Measurements from ENCODE around the gene TSEN2. TPM values are rescaled to one million over a fixed set of nuclear protein-coding genes. Genes with fewer than 3 reads are reported as not detected.

Gene TSEN2
- total RNA-seq, 1 experiment from 2014 or later: 22.0 TPM

DNA sequence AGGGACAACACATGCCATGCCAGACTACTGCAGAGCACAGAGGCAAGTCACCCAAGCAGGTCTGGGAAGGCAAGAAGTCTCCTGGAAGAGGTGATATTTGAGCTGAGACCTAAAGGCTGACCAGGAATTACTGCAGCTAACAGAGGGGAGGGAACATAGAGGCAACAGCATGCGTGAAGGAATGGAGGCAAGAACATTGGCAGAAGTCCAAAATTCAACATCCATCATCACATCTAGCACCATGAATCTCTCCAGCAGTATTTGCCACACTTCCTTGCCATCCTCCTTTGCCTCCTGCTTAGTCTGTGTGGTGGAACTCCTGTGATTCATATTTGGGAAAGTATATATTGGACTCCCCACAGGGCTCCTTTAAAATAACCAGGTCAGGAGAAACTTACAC lies 870 bp upstream of the TSEN2 start:
- TF ChIP-seq SIN3A (IDR thresholded peaks at IDR 0.05; ENCODE audit: borderline replicate concordance, insufficient read depth, low read depth, low read length) (no peak), TCF7L2 (IDR thresholded peaks at IDR 0.05; ENCODE audit: low read depth, low read length) (no peak), POLR2AphosphoS5 (IDR thresholded peaks at IDR 0.05; ENCODE audit: low read depth, low read length) (no peak)
- TF ChIP-seq, protein P1, sequence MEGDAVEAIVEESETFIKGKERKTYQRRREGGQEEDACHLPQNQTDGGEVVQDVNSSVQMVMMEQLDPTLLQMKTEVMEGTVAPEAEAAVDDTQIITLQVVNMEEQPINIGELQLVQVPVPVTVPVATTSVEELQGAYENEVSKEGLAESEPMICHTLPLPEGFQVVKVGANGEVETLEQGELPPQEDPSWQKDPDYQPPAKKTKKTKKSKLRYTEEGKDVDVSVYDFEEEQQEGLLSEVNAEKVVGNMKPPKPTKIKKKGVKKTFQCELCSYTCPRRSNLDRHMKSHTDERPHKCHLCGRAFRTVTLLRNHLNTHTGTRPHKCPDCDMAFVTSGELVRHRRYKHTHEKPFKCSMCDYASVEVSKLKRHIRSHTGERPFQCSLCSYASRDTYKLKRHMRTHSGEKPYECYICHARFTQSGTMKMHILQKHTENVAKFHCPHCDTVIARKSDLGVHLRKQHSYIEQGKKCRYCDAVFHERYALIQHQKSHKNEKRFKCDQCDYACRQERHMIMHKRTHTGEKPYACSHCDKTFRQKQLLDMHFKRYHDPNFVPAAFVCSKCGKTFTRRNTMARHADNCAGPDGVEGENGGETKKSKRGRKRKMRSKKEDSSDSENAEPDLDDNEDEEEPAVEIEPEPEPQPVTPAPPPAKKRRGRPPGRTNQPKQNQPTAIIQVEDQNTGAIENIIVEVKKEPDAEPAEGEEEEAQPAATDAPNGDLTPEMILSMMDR (IDR thresholded peaks at IDR 0.05): no peak
- TF ChIP-seq, protein P2, sequence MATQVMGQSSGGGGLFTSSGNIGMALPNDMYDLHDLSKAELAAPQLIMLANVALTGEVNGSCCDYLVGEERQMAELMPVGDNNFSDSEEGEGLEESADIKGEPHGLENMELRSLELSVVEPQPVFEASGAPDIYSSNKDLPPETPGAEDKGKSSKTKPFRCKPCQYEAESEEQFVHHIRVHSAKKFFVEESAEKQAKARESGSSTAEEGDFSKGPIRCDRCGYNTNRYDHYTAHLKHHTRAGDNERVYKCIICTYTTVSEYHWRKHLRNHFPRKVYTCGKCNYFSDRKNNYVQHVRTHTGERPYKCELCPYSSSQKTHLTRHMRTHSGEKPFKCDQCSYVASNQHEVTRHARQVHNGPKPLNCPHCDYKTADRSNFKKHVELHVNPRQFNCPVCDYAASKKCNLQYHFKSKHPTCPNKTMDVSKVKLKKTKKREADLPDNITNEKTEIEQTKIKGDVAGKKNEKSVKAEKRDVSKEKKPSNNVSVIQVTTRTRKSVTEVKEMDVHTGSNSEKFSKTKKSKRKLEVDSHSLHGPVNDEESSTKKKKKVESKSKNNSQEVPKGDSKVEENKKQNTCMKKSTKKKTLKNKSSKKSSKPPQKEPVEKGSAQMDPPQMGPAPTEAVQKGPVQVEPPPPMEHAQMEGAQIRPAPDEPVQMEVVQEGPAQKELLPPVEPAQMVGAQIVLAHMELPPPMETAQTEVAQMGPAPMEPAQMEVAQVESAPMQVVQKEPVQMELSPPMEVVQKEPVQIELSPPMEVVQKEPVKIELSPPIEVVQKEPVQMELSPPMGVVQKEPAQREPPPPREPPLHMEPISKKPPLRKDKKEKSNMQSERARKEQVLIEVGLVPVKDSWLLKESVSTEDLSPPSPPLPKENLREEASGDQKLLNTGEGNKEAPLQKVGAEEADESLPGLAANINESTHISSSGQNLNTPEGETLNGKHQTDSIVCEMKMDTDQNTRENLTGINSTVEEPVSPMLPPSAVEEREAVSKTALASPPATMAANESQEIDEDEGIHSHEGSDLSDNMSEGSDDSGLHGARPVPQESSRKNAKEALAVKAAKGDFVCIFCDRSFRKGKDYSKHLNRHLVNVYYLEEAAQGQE (IDR thresholded peaks at IDR 0.05; ENCODE audit: insufficient read depth in 1 of 2, low read depth in 2 of 2, low read length in 1 of 2): no peak
- ChIA-PET CTCF (no interaction called here), POLR2A (no interaction called here)
- in situ Hi-C loops (cut with HindIII; ENCODE audit: low pct_unique_long_range_greater_than_20kb, low sequenced_read_pairs): no loop called here
- no peak for ATAC-seq
- Histone ChIP-seq H3K9me3 (ENCODE audit: control insufficient read depth, insufficient read depth, low read depth, low read length) (no peaks in the 10 kb centered on the region), H3K36me3 (ENCODE audit: control insufficient read depth, insufficient read depth, low read length) (peaks cover 7% of the 10 kb centered on the region), H3K4me3 (ENCODE audit: low read depth in 2 of 2, low read length in 2 of 2) (peak overlapping the region; percentile 84 to 90), H3K27ac (ENCODE audit: low read length) (peak overlapping the region; percentile 84), H3K4me1 (ENCODE audit: control insufficient read depth, insufficient read depth, low read length) (peaks cover 41% of the 10 kb centered on the region), H3K27me3 (ENCODE audit: control insufficient read depth, insufficient read depth, low read length) (no peaks in the 10 kb centered on the region)
- no TSS peak for BruUV-seq (replicated peaks)
- DNase-seq (ENCODE audit: low read depth, low spot score): no peak
- intact Hi-C loops (cut with micrococcal nuclease; ENCODE audit: unreplicated experiment): no loop called here

DNA sequence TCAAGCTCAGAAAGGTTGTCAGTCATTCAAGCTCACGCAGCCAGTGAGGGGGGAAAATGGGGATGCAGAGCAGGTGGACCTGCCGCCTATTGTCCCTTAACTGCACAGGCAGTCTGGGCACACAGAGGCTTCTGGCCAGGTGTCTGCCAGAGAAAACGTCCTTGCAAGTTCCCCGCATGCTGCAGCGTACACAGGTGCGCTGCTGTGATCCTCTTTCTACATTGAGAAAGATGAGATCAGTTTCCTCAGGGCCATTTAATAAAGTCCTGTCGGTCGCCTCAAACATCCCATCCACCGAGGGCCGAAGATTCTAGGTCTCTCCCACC lies 445 bp upstream of the TSEN2 start:
- no peak for TF ChIP-seq TCF7L2 (IDR thresholded peaks at IDR 0.05; ENCODE audit: low read depth, low read length)
- TF ChIP-seq, protein P1 (IDR thresholded peaks at IDR 0.05): no peak
- TF ChIP-seq SIN3A (IDR thresholded peaks at IDR 0.05; ENCODE audit: borderline replicate concordance, insufficient read depth, low read depth, low read length): no peak
- TF ChIP-seq POLR2AphosphoS5 (IDR thresholded peaks at IDR 0.05; ENCODE audit: low read depth, low read length): no peak
- TF ChIP-seq, protein P2 (IDR thresholded peaks at IDR 0.05; ENCODE audit: insufficient read depth in 1 of 2, low read depth in 2 of 2, low read length in 1 of 2): no peak
- TSS peak; percentile 88 for BruUV-seq (replicated peaks)
- CTCF ChIA-PET: no interaction called here
- Histone ChIP-seq H3K36me3 (ENCODE audit: control insufficient read depth, insufficient read depth, low read length) (peaks cover 7% of the 10 kb centered on the region), H3K4me1 (ENCODE audit: control insufficient read depth, insufficient read depth, low read length) (peaks cover 37% of the 10 kb centered on the region), H3K27ac (ENCODE audit: low read length) (peak overlapping the region; percentile 84), H3K4me3 (ENCODE audit: low read depth in 2 of 2, low read length in 2 of 2) (peak overlapping the region; percentile 84 to 90), H3K9me3 (ENCODE audit: control insufficient read depth, insufficient read depth, low read depth, low read length) (no peaks in the 10 kb centered on the region), H3K27me3 (ENCODE audit: control insufficient read depth, insufficient read depth, low read length) (no peaks in the 10 kb centered on the region)
- intact Hi-C loops (cut with micrococcal nuclease; ENCODE audit: unreplicated experiment): no loop called here
- no peak for DNase-seq (ENCODE audit: low read depth, low spot score)
- in situ Hi-C loops (cut with HindIII; ENCODE audit: low pct_unique_long_range_greater_than_20kb, low sequenced_read_pairs): no loop called here
- POLR2A ChIA-PET: interaction anchor here (0.5 kb wide), 1 partner anchor 40 kb away, joined by 3 read pairs; no protein-coding TSS in a partner anchor
- ATAC-seq: peak; percentile 23
